ENCODE data around the gene LUZP4. TPM values are rescaled to one million over a fixed set of nuclear protein-coding genes. Genes with fewer than 3 reads are reported as not detected.

The LUZP4 gene
- total and polyA plus RNA-seq, 2 of the 8 experiments (the other 6 are each of a cell fraction or from before 2014, with no cell fraction given), result 0.17 TPM; not detected in 1

- DNase-seq (ENCODE audit: low read depth in 1 of 2, low spot score in 2 of 2) (no peak), FAIRE-seq (no peak)
- H4K5ac ChIP-seq (ENCODE audit: insufficient read length, low read depth, low read length), result no peak overlapping the region
- H2BK20ac ChIP-seq (ENCODE audit: low read length), result no peak overlapping the region
- H2AFZ ChIP-seq (ENCODE audit: low read length), result no peak overlapping the region
- H3K9me3 ChIP-seq (ENCODE audit: insufficient read depth in 2 of 2, low read depth in 1 of 2, low read length in 1 of 2), result no peaks in the 10 kb centered on the region
- no peaks in the 10 kb centered on the region for H3K36me3 ChIP-seq (ENCODE audit: control insufficient read depth in 2 of 4, insufficient read depth in 4 of 4, low read length in 3 of 4)
- no peak overlapping the region for H3K9ac ChIP-seq (replicated peaks in 1 of 4; ENCODE audit: extremely low read depth in 1 of 4, low read depth in 3 of 4, low read length in 3 of 4)
- H3K4me2 ChIP-seq (ENCODE audit: insufficient read depth in 1 of 2, low read depth in 2 of 2, low read length in 2 of 2), result no peak overlapping the region
- H3K56ac ChIP-seq (replicated peaks; ENCODE audit: insufficient read length, low read depth, low read length), result no peak overlapping the region
- H2BK120ac ChIP-seq (replicated peaks; ENCODE audit: low read depth, low read length), result no peak overlapping the region
- 100% methylated on average over 1 of the region's 1 CpG; no CpG with 5 or more reads in 1 of the 2 experiments for WGBS, 2 experiments (ENCODE audit: extremely low coverage in 1 of 2, insufficient coverage in 1 of 2, insufficient read length in 1 of 2, insufficient replicate concordance in 2 of 2, low coverage in 1 of 2, low lambda C conversion rate in 2 of 2, missing lambda C conversion rate in 1 of 2)
- H3K18ac ChIP-seq (ENCODE audit: extremely low read depth, low read length), result no peak overlapping the region
- ChIA-PET CTCF (ENCODE audit: partially characterized antibody) (no interaction called here), POLR2A (ENCODE audit: partially characterized antibody) (no interaction called here)
- no peak overlapping the region for H2AK5ac ChIP-seq (ENCODE audit: low read depth, low read length)
- H4K20me1 ChIP-seq (replicated peaks in 1 of 2; ENCODE audit: control insufficient read depth in 1 of 2, insufficient read depth in 2 of 2, low read length in 2 of 2), result no peaks in the 10 kb centered on the region
- no peak overlapping the region for H3K4me3 ChIP-seq (ENCODE audit: extremely low read depth in 1 of 4, insufficient read depth in 2 of 4, low read depth in 3 of 4, low read length in 4 of 4)
- H3K27ac ChIP-seq (ENCODE audit: low read depth, low read length), result no peak overlapping the region
- no peak overlapping the region for H2BK12ac ChIP-seq (ENCODE audit: low read depth, low read length)
- H3K79me1 ChIP-seq (ENCODE audit: low read depth, low read length), result no peaks in the 10 kb centered on the region
- no peaks in the 10 kb centered on the region for H3K23me2 ChIP-seq (ENCODE audit: low read depth, low read length)
- no peak overlapping the region for H3K4ac ChIP-seq (replicated peaks; ENCODE audit: insufficient read length, low read depth, low read length)
- H2BK5ac ChIP-seq (ENCODE audit: low read depth, low read length), result no peak overlapping the region
- H3K23ac ChIP-seq (ENCODE audit: insufficient read length), result no peak overlapping the region
- no peak overlapping the region for H4K91ac ChIP-seq (replicated peaks; ENCODE audit: insufficient read length, low read length)
- TF ChIP-seq GABPA (IDR thresholded peaks at IDR 0.05; ENCODE audit: borderline replicate concordance, insufficient read depth, low read length), result no peak
- no peak overlapping the region for H3K14ac ChIP-seq (ENCODE audit: insufficient read length)
- H3K4me1 ChIP-seq (replicated peaks in 1 of 4; ENCODE audit: control insufficient read depth in 3 of 4, insufficient read depth in 4 of 4, low read length in 3 of 4), result no peaks in the 10 kb centered on the region
- no peak overlapping the region for H4K8ac ChIP-seq (ENCODE audit: extremely low read depth, insufficient read depth, low read length)
- no peaks in the 10 kb centered on the region for H3K27me3 ChIP-seq (replicated peaks in 1 of 4; ENCODE audit: control insufficient read depth in 3 of 4, extremely low read depth in 1 of 4, insufficient read depth in 3 of 4, low read length in 3 of 4)
- H2BK15ac ChIP-seq (ENCODE audit: low read length), result no peak overlapping the region
- no peaks in the 10 kb centered on the region for H3K79me2 ChIP-seq (ENCODE audit: control insufficient read depth in 1 of 2, insufficient read depth in 2 of 2, low read length in 2 of 2)
These were observed 7.7 kb downstream of the LUZP4 start for GRCh38 chrX:115297189-115297588.
